Lower leg skin (tissue), 4 donors: ENCODE data around the gene MYH7. TPM values are rescaled to one million over a fixed set of nuclear protein-coding genes. Genes with fewer than 3 reads are reported as not detected.
"Not testable (repeated sequence)": the region's sequence is repeated elsewhere in the genome, so short reads cannot be mapped to it uniquely, and the experiment has no call there.

Experiments used
- DNase-seq, 2 donors: peaks; one replicate each; pipeline ENCODE4 v3.0.0-alpha.2; 2019; ENCODE audit warnings: low spot score in 2 of 2
- H3K4me3 ChIP-seq: fragments of 200-600 bp; sonication (generic); 2 replicates; pipeline ENCODE4 v1.5.1; 2017; ENCODE audit warnings: mild to moderate bottlenecking, low read depth; ENCODE audit not compliant: poor library complexity, severe bottlenecking
- POLR2A ChIP-seq, 2 donors: fragments of 450-650 bp; IDR thresholded peaks; one replicate each; pipeline ENCODE4 v1.6.1; 2016 to 2017; ENCODE audit warnings: antibody characterized with exemption in 2 of 2, mild to moderate bottlenecking in 1 of 2, moderate library complexity in 1 of 2
- WGBS, 2 donors: methylation state at CpG; one replicate each; pipeline ENCODE4 v1.1.5; 2018; 5-methylcytosine and 5-hydroxymethylcytosine counted together
- intact Hi-C: fragments of 100-400 bp; cut with DNase I; formaldehyde crosslinking; loops from one replicate; pipeline ENCODE4 v1.15.0; 2023; ENCODE audit warnings: low total_unique reads
- total RNA-seq, 4 donors: library from RNA; depleted of rRNA; stranded (reverse); fragments of >200 nt; gene quantifications; one replicate each; pipeline ENCODE4 v1.1.0, GENCODE V29; 2016
- TF ChIP-seq, protein P1 (sequence below), 3 donors: fragments of 450-650 bp; IDR thresholded peaks; one replicate each; pipeline ENCODE4 v1.5.1; 2016; ENCODE audit warnings: antibody characterized with exemption in 3 of 3, mild to moderate bottlenecking in 3 of 3, moderate library complexity in 2 of 3

Gene MYH7
- total RNA-seq, 4 donors from 2014 or later: 0.06 to 0.13 (median 0.08) TPM; not detected in 1

DNA sequence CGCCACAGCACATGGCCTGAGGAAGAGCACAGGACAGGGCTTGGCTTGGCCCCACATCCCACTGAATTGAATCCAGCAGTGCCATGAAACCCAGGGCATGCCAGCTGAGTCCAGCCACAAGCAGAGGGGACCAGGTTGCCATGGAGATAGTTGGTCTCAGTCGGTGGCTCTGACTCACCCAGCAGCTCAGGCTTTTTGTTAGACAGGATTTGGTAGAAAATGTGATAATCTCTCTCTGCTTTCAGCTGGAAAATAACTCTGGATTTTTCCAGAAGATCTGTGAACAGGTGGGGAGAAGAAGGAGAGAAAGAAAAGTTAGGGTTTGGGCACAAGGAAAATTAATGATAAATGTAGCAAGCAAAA is 4.8 kb downstream of the MYH7 start:
- intact Hi-C loops: no loop called here
- WGBS, 2 donors: 41 to 42% methylated on average over 2 of the region's 2 CpGs
- H3K4me3 ChIP-seq: no peak overlapping the region
- no peak for DNase-seq
- TF ChIP-seq POLR2A (IDR thresholded peaks at IDR 0.05): no peak
- TF ChIP-seq, protein P1, sequence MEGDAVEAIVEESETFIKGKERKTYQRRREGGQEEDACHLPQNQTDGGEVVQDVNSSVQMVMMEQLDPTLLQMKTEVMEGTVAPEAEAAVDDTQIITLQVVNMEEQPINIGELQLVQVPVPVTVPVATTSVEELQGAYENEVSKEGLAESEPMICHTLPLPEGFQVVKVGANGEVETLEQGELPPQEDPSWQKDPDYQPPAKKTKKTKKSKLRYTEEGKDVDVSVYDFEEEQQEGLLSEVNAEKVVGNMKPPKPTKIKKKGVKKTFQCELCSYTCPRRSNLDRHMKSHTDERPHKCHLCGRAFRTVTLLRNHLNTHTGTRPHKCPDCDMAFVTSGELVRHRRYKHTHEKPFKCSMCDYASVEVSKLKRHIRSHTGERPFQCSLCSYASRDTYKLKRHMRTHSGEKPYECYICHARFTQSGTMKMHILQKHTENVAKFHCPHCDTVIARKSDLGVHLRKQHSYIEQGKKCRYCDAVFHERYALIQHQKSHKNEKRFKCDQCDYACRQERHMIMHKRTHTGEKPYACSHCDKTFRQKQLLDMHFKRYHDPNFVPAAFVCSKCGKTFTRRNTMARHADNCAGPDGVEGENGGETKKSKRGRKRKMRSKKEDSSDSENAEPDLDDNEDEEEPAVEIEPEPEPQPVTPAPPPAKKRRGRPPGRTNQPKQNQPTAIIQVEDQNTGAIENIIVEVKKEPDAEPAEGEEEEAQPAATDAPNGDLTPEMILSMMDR (IDR thresholded peaks at IDR 0.05): no peak

DNA sequence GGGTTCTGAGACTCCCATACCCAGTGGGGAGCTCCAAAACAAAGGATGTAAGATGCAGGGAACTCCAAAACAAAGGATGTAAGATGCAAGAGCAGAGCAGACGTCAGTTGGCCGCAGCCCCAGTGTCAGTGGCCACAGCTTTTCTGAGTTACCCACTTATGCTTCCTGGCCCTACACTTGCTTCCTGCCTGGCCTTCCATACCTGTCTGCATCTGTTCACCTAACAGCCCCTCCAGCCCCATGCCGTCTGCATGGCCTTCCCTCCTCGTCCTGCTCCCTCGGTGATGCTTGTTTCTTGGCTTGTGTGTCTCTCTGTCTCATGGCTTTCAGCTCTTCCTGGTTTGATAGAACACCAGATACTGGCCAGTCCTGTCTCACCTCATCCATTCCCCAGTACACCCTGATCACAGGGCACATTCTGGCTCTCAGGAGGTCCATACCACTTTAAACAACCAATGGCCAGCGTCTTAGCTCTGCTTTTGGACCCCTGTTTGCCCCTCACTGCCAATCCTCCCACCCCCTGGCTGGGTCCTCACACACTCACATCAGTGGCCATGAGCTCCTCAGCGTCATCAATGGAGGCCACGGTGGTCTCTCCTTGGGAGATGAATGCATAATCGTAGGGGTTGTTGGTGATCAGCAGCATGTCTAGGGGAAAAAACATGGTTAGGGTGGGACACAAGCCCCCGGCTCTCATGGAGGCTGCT is 5.3 kb downstream of the MYH7 start:
- TF ChIP-seq, protein P1 (IDR thresholded peaks at IDR 0.05): no peak
- no peak for TF ChIP-seq POLR2A (IDR thresholded peaks at IDR 0.05)
- 77 to 86% methylated on average over 10 of the region's 10 CpGs for WGBS, 2 donors
- H3K4me3 ChIP-seq: no peak overlapping the region
- intact Hi-C loops: no loop called here
- DNase-seq: no peak

DNA sequence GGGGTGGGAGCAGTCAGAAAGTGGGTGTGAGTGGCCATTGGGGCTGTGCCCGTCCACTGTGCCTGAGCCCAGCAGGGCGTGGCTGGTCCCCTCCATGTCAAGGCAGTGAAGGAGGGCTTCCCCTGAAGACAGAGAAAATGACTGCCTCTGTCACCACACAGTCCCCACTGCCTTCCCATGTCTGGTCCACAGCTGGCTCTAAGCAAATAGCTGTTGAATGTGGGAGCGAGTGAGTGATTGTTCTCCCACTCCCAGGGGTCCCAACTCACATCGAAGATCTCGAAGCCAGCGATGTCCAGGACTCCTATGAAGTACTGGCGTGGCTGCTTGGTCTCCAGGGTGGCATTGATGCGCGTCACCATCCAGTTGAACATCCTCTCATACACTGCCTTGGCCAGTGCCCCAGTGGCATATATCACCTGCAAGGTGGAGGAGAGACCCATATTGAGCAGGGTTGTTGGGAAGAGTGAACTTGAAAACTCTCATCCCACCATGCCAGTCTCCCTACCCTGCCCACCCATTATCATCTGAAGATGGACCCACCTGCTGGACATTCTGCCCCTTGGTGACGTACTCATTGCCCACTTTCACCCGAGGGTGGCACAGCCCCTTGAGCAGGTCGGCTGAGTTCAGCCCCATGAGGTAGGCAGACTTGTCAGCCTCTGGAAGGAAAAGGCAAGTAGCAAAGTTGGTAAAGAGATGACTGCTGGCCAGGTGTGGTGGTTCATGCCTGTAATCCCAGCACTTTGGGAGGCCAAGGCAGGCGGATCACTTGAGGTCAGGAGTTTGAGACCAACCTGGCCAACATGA is 6.6 kb downstream of the MYH7 start:
- DNase-seq: no peak
- H3K4me3 ChIP-seq: no peak overlapping the region
- WGBS, 2 donors: 86 to 89% methylated on average over 13 of the region's 13 CpGs
- intact Hi-C loops: no loop called here
- TF ChIP-seq, protein P1 (IDR thresholded peaks at IDR 0.05): no peak
- TF ChIP-seq POLR2A (IDR thresholded peaks at IDR 0.05): no peak

DNA sequence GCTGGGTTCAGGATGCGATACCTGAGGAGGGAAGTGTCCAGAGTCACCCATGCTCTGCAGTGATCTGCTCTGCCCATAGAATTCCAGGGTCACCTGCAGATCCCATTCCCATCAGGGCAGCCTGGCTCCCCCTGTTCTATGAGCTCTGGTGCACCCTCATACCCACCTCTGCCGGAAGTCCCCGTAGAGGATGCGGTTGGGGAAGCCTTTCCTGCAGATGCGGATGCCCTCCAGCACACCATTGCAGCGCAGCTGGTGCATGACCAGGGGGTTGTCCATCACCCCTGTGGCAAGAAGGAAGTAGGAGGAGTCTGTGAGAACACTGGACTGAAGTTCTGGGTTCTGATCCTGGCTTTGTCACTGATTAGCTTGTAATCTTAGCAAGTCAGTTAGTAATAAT is 9.7 kb downstream of the MYH7 start:
- 85 to 93% methylated on average over 6 of the region's 6 CpGs for WGBS, 2 donors
- H3K4me3 ChIP-seq, intact Hi-C loops, DNase-seq: not testable (repeated sequence)

DNA sequence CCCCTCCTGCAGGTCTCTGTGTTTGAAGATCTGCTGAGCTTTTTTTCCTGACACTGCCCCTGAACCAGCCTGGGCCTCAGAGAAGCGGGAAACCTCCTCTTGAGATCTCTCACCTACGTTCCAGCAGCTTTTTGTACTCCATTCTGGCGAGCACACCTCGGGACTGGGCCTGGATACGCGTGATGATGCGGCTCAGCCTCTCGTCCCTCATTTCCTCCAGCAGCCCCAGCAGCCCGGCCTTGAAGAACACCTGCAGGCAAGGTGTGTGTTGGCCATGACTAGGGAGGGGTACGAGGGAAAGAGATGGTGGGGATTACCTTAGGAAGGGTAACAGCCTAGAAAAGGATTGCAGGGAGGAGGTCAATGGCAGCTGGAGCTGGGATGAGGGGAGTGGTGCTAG is 10.3 kb downstream of the MYH7 start:
- DNase-seq: no peak
- no peak overlapping the region for H3K4me3 ChIP-seq
- intact Hi-C loops: no loop called here
- TF ChIP-seq POLR2A (IDR thresholded peaks at IDR 0.05): no peak
- TF ChIP-seq, protein P1 (IDR thresholded peaks at IDR 0.05): no peak
- 82 to 83% methylated on average over 10 of the region's 10 CpGs for WGBS, 2 donors

DNA sequence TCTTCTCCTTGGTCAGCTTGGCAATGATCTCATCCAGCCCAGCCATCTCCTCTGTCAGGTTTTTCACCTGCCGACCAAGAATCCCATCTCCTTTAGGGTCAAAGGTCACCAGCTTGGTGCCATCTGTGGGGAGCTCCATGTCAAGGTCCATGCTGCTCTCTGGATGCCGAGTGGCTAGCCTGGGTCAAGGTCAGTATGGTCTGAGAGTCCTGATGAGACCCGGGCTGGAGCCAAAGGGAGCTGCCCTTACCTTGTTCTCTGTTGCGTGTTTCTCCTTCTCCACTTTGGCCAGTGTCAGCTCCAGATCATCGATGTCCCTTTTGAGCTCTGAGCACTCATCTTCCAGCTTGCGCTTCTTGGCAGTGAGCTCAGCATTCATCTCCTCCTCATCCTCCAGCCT is 11.8 kb downstream of the MYH7 start:
- DNase-seq: no peak
- H3K4me3 ChIP-seq: no peak overlapping the region
- 86 to 87% methylated on average over 6 of the region's 6 CpGs for WGBS, 2 donors
- TF ChIP-seq, protein P1 (IDR thresholded peaks at IDR 0.05): no peak
- TF ChIP-seq POLR2A (IDR thresholded peaks at IDR 0.05): no peak
- intact Hi-C loops: no loop called here
